ENCODE measurements around the gene TEKT1. TPM values are rescaled to one million over a fixed set of nuclear protein-coding genes. Genes with fewer than 3 reads are reported as not detected.

TEKT1 gene
- total and polyA plus RNA-seq, 9 of the 15 experiments (the other 6 are each of a cell fraction or from before 2014, with no cell fraction given) = 0.06 TPM; not detected in 8

DNA sequence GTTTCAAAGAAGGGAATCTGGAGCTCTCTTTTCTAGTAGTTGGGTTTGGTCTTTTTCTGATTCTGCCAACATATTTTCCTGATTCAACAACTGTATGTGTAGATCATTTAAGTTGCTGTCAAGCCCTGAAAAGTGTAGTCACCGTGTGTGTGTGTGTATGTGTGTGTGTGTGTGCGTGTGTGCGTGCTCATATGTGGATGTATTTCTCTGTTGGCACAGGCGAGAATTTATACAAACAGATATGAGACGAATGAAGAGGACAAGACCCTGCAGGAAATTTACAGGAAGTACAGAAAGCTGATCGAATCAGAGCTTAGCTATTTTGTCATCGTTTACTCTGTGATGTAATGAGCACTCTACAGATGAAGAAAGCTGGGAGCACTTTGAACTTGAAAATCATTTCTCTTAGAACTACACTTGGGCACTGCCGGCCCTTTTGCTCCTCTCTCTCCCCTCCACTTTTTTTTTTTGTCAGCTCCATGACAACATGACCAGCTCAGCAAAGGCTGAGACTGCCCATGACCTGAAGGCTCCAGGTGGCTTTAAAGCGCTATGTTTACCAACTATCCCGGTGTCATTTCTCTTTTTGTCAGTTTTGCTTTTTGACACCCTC, 44.3 kb downstream of the TEKT1 start:
- DNase-seq (ENCODE audit: extremely low read depth in 1 of 4, low spot score in 3 of 4) (no peak), ATAC-seq (no peak), FAIRE-seq (no peak)
- intact Hi-C loops (cut with micrococcal nuclease) (no loop called here), in situ Hi-C loops (cut with MboI) (no loop called here)
- H2AFZ ChIP-seq (ENCODE audit: low read depth, low read length) = no peak overlapping the region
- no peaks in the 10 kb centered on the region; a peak in 1 of 5 replicates for H3K4me1 ChIP-seq (replicated peaks in 1 of 2; ENCODE audit: control insufficient read depth in 2 of 2, insufficient read depth in 2 of 2, low read length in 2 of 2)
- H3K9me1 ChIP-seq (ENCODE audit: control insufficient read depth, insufficient read depth, low read length) = no peaks in the 10 kb centered on the region
- ChIA-PET CTCF (ENCODE audit: low intra/inter-chr PET ratio) (no interaction called here), POLR2A (interaction anchor here (0.7 kb wide), 1 partner anchor 24 kb away, joined by 5 read pairs; no protein-coding TSS in a partner anchor)
- H3K79me2 ChIP-seq (ENCODE audit: control insufficient read depth, insufficient read depth, low read length) = no peaks in the 10 kb centered on the region
- H3K9me3 ChIP-seq (replicated peaks; ENCODE audit: control insufficient read depth, insufficient read depth, low read depth, low read length) = no peaks in the 10 kb centered on the region
- TF ChIP-seq ZFP36 (IDR thresholded peaks at IDR 0.05; ENCODE audit: low read depth, low read length, partially characterized antibody) (no peak), ZNF121 (CRISPR knock-in tag; conservative IDR thresholded peaks at IDR 0.05) (no peak), NUFIP1 (IDR thresholded peaks at IDR 0.05; ENCODE audit: partially characterized antibody) (no peak), U2AF1 (optimal IDR thresholded peaks at IDR 0.05; ENCODE audit: low read depth, low read length) (no peak), TCF7L2 (IDR thresholded peaks at IDR 0.05; ENCODE audit: low read depth, low read length) (no peak), NR2C1 (IDR thresholded peaks at IDR 0.05) (no peak), NR2C1 (tag; IDR thresholded peaks at IDR 0.05) (no peak), EP300 (IDR thresholded peaks at IDR 0.05; ENCODE audit: low read length) (no peak), JUND (IDR thresholded peaks at IDR 0.05; ENCODE audit: borderline replicate concordance, low read depth, low read length) (no peak), JUND (tag; IDR thresholded peaks at IDR 0.05; ENCODE audit: borderline replicate concordance, low read depth, low read length) (no peak), ZNF133 (CRISPR knock-in tag; IDR thresholded peaks at IDR 0.05) (no peak), MEF2D (tag; conservative IDR thresholded peaks at IDR 0.05; ENCODE audit: low read depth) (no peak), RAD21 (CRISPR knock-in tag; conservative IDR thresholded peaks at IDR 0.05 in 1 of 2, IDR thresholded peaks at IDR 0.05 in 1 of 2) (no peak), BRF1 (IDR thresholded peaks at IDR 0.05; ENCODE audit: borderline replicate concordance, extremely low read depth, insufficient read length) (no peak), BRD4 (IDR thresholded peaks at IDR 0.05) (no peak), ZNF311 (CRISPR knock-in tag; IDR thresholded peaks at IDR 0.05) (no peak)
- TF ChIP-seq, protein P1, sequence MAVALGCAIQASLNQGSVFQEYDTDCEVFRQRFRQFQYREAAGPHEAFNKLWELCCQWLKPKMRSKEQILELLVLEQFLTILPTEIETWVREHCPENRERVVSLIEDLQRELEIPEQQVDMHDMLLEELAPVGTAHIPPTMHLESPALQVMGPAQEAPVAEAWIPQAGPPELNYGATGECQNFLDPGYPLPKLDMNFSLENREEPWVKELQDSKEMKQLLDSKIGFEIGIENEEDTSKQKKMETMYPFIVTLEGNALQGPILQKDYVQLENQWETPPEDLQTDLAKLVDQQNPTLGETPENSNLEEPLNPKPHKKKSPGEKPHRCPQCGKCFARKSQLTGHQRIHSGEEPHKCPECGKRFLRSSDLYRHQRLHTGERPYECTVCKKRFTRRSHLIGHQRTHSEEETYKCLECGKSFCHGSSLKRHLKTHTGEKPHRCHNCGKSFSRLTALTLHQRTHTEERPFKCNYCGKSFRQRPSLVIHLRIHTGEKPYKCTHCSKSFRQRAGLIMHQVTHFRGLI (CRISPR knock-in tag; IDR thresholded peaks at IDR 0.05) = no peak
- TF ChIP-seq, protein P2, sequence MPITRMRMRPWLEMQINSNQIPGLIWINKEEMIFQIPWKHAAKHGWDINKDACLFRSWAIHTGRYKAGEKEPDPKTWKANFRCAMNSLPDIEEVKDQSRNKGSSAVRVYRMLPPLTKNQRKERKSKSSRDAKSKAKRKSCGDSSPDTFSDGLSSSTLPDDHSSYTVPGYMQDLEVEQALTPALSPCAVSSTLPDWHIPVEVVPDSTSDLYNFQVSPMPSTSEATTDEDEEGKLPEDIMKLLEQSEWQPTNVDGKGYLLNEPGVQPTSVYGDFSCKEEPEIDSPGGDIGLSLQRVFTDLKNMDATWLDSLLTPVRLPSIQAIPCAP (CRISPR knock-in tag; IDR thresholded peaks at IDR 0.05; ENCODE audit: borderline replicate concordance) = no peak
- TF ChIP-seq, protein P3, sequence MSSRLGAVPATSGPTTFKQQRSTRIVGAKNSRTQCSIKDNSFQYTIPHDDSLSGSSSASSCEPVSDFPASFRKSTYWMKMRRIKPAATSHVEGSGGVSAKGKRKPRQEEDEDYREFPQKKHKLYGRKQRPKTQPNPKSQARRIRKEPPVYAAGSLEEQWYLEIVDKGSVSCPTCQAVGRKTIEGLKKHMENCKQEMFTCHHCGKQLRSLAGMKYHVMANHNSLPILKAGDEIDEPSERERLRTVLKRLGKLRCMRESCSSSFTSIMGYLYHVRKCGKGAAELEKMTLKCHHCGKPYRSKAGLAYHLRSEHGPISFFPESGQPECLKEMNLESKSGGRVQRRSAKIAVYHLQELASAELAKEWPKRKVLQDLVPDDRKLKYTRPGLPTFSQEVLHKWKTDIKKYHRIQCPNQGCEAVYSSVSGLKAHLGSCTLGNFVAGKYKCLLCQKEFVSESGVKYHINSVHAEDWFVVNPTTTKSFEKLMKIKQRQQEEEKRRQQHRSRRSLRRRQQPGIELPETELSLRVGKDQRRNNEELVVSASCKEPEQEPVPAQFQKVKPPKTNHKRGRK (tag; IDR thresholded peaks at IDR 0.05) = no peak
- TF ChIP-seq, protein P4, sequence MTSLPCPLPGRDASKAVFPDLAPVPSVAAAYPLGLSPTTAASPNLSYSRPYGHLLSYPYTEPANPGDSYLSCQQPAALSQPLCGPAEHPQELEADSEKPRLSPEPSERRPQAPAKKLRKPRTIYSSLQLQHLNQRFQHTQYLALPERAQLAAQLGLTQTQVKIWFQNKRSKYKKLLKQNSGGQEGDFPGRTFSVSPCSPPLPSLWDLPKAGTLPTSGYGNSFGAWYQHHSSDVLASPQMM (CRISPR knock-in tag; IDR thresholded peaks at IDR 0.05) = no peak
- H3K9ac ChIP-seq (ENCODE audit: insufficient read depth in 1 of 2, low read depth in 2 of 2, low read length in 2 of 2) = no peak overlapping the region
- H3K27me3 ChIP-seq (ENCODE audit: control insufficient read depth in 2 of 2, insufficient read depth in 2 of 2, low read length in 2 of 2) = peaks cover 0 to 3% of the 10 kb centered on the region in 2 experiments; a peak in 2 of 5 replicates
- H3K4me3 ChIP-seq = no peak overlapping the region
- no peak overlapping the region for H3K4me2 ChIP-seq (ENCODE audit: insufficient read depth, low read length)
- H3K36me3 ChIP-seq (ENCODE audit: control insufficient read depth, insufficient read depth, low read length) = no peaks in the 10 kb centered on the region
- no peak overlapping the region for H3K27ac ChIP-seq (ENCODE audit: extremely low read depth, low read depth, low read length)
- no TSS peak for BruUV-seq (replicated peaks)
- no peaks in the 10 kb centered on the region for H4K20me1 ChIP-seq (replicated peaks; ENCODE audit: control insufficient read depth, insufficient read depth, low read length)
- 0% methylated on average over 9 of the region's 10 CpGs for WGBS (ENCODE audit: insufficient coverage, low coverage, missing lambda C conversion rate)
